HEK293 (cell line): ENCODE data around the gene ZNF766.

Experiments used
- CTCF ChIA-PET: fragments of 350-600 bp; formaldehyde crosslinking; extraction: SDS; loops from one replicate; lab custom pipeline; 2021; ENCODE audit warnings: antibody characterized with exemption; lab: Yijun Ruan, JAX
- POLR2A ChIA-PET: fragments of 300-600 bp; formaldehyde crosslinking; extraction: SDS; loops from one replicate; lab custom pipeline; 2020; ENCODE audit warnings: antibody characterized with exemption, inconsistent platforms; lab: Yijun Ruan, JAX
- H3K27ac ChIP-seq: fragments of 200-500 bp; sonication (Bioruptor generic); 2 replicates; pipeline ENCODE4 v1.5.1; 2014; ENCODE audit warnings: low read depth, low read length, control low read depth, inconsistent platforms; ENCODE audit errors: extremely low read depth
- H3K36me3 ChIP-seq, 2 experiments: fragments of 200-500 bp in 1 of 2; sonication (Bioruptor generic) in 1 of 2; 1 replicate in 1 of 2; 2 replicates in 1 of 2; pipeline ENCODE4 v1.5.1; 2014 to 2017; ENCODE audit warnings: inconsistent platforms in 2 of 2, low read length in 2 of 2; ENCODE audit not compliant: control insufficient read depth in 2 of 2, insufficient read depth in 1 of 2
- H3K4me1 ChIP-seq: fragments of 200-500 bp; sonication (Bioruptor generic); 2 replicates; pipeline ENCODE4 v1.5.1; 2014; ENCODE audit warnings: mild to moderate bottlenecking, low read length, inconsistent platforms; ENCODE audit not compliant: control insufficient read depth, insufficient read depth
- H3K4me3 ChIP-seq: 2 replicates; pipeline ENCODE4 v1.5.1; 2011; ENCODE audit warnings: low read depth, mild to moderate bottlenecking, control low read depth, low read length, moderate library complexity
- H3K9me3 ChIP-seq: fragments of 200-500 bp; sonication (Bioruptor generic); 2 replicates; pipeline ENCODE4 v1.5.1; 2014; ENCODE audit warnings: low read depth, low read length, inconsistent platforms; ENCODE audit not compliant: control insufficient read depth, insufficient read depth
- CTCF ChIP-seq: fragments of 450-650 bp; formaldehyde crosslinking; IDR thresholded peaks from 2 replicates; pipeline ENCODE4 v1.5.1; 2016; ENCODE audit warnings: missing biosample characterization, missing genetic modification characterization
- KLF10 ChIP-seq: fragments of 450-650 bp; IDR thresholded peaks from 2 replicates; pipeline ENCODE4 v1.5.1; 2018; ENCODE audit warnings: missing biosample characterization, mild to moderate bottlenecking, missing genetic modification characterization
- KLF8 ChIP-seq: fragments of 450-650 bp; formaldehyde crosslinking; IDR thresholded peaks from 2 replicates; pipeline ENCODE4 v1.5.1; 2016; ENCODE audit warnings: missing biosample characterization, missing genetic modification characterization
- MYNN ChIP-seq: fragments of 450-650 bp; formaldehyde crosslinking; IDR thresholded peaks from 2 replicates; pipeline ENCODE4 v1.5.1; 2016; ENCODE audit warnings: missing biosample characterization, missing genetic modification characterization, borderline replicate concordance
- SP2 ChIP-seq: fragments of 450-650 bp; formaldehyde crosslinking; IDR thresholded peaks from 2 replicates; pipeline ENCODE4 v1.5.1; 2016; ENCODE audit warnings: missing biosample characterization, missing genetic modification characterization
- ZBTB11 ChIP-seq: fragments of 450-650 bp; formaldehyde crosslinking; conservative IDR thresholded peaks from 2 replicates; pipeline ENCODE4 v1.5.1; 2016; ENCODE audit warnings: low read depth, missing biosample characterization, missing genetic modification characterization
- ZBTB26 ChIP-seq: fragments of 450-650 bp; formaldehyde crosslinking; optimal IDR thresholded peaks from 2 replicates; pipeline ENCODE3; 2016; ENCODE audit warnings: missing biosample characterization, mild to moderate bottlenecking, missing genetic modification characterization
- ZNF121 ChIP-seq: fragments of 450-650 bp; formaldehyde crosslinking; IDR thresholded peaks from 2 replicates; pipeline ENCODE4 v1.5.1; 2016; ENCODE audit warnings: missing biosample characterization, missing genetic modification characterization
- ZNF19 ChIP-seq: fragments of 450-650 bp; formaldehyde crosslinking; IDR thresholded peaks from 2 replicates; pipeline ENCODE4; 2016; ENCODE audit warnings: missing biosample characterization, missing genetic modification characterization, low read depth
- ZNF26 ChIP-seq: fragments of 450-650 bp; formaldehyde crosslinking; IDR thresholded peaks from 2 replicates; pipeline ENCODE4 v1.5.1; 2016; ENCODE audit warnings: missing biosample characterization, missing genetic modification characterization
- ZNF335 ChIP-seq: fragments of 450-650 bp; formaldehyde crosslinking; conservative IDR thresholded peaks from 2 replicates; pipeline ENCODE4 v1.5.1; 2016; ENCODE audit warnings: missing biosample characterization, missing genetic modification characterization
- ZNF404 ChIP-seq: fragments of 450-650 bp; formaldehyde crosslinking; IDR thresholded peaks from 2 replicates; pipeline ENCODE4 v1.5.1; 2017; ENCODE audit warnings: missing biosample characterization, missing genetic modification characterization
- ZNF501 ChIP-seq: fragments of 450-650 bp; formaldehyde crosslinking; IDR thresholded peaks from 2 replicates; pipeline ENCODE4 v1.5.1; 2016; ENCODE audit warnings: missing biosample characterization, missing genetic modification characterization
- ZNF518A ChIP-seq: fragments of 450-650 bp; formaldehyde crosslinking; conservative IDR thresholded peaks from 2 replicates; pipeline ENCODE4 v1.5.1; 2016; ENCODE audit warnings: low read depth, missing biosample characterization, missing genetic modification characterization
- ZNF544 ChIP-seq: fragments of 450-650 bp; formaldehyde crosslinking; IDR thresholded peaks from 2 replicates; pipeline ENCODE4 v1.5.0; 2017; ENCODE audit warnings: missing biosample characterization, missing genetic modification characterization
- ZNF600 ChIP-seq: fragments of 450-650 bp; formaldehyde crosslinking; IDR thresholded peaks from 2 replicates; pipeline ENCODE4 v1.5.1; 2016; ENCODE audit warnings: missing biosample characterization, missing genetic modification characterization
- ZNF837 ChIP-seq: fragments of 450-650 bp; formaldehyde crosslinking; IDR thresholded peaks from 2 replicates; pipeline ENCODE4 v1.5.1; 2016; ENCODE audit warnings: missing biosample characterization, missing genetic modification characterization
- ZXDB ChIP-seq: fragments of 450-650 bp; formaldehyde crosslinking; IDR thresholded peaks from 2 replicates; pipeline ENCODE4 v1.5.1; 2016; ENCODE audit warnings: missing biosample characterization, missing genetic modification characterization

Gene ZNF766

GRCh38 chr19:52296773-52297600, 27.6 kb downstream of the ZNF766 start, which contains the start of gene ZNF480:
TSS of gene ZNF480 (plus strand) at chr19:52297169. CDS start at chr19:52300413, 3,244 bp downstream.
- H3K4me1 ChIP-seq = 0 out of 2 replicates have a peak, but pooled peaks cover 3% of the 10 kb centered on the region
- peak within 1 kb of the TSS; percentile 64; the same call in 1 of the 2 replicates for H3K27ac ChIP-seq
- ChIA-PET POLR2A (interaction anchor here (0.6 to 1.0 kb wide), 3 partner anchors 73 to 233 kb away, joined by 3 to 4 read pairs (median 3); partner anchors contain the start of gene ZNF880), CTCF (interaction anchor here (0.7 kb wide), 1 partner anchor 61 kb away, joined by 3 read pairs; no protein-coding TSS in a partner anchor)
- TF ChIP-seq ZXDB (tag by site-specific recombination) = peak; percentile 31
- TF ChIP-seq ZBTB26 (tag by site-specific recombination) = peak; percentile 40
- TF ChIP-seq ZNF121 = no peak
- no peak for TF ChIP-seq MYNN
- TF ChIP-seq ZNF19 (tag by site-specific recombination) = 0 out of 2 replicates have a peak, but pooled peaks have one; percentile 23
- 0 out of 2 replicates have a peak, but pooled peaks have one; percentile 47 for TF ChIP-seq ZNF501 (tag by site-specific recombination)
- TF ChIP-seq CTCF = peak; percentile 32; the same call in 1 of the 2 replicates
- TF ChIP-seq ZBTB11 = peak; percentile 49
- no peak for TF ChIP-seq ZNF26 (tag by site-specific recombination)
- peak; percentile 67 for TF ChIP-seq ZNF518A (tag by site-specific recombination)
- TF ChIP-seq KLF10 = peak; percentile 56; the same call in 1 of the 2 replicates
- TF ChIP-seq ZNF600 = peak; percentile 63; the same call in 1 of the 2 replicates
- TF ChIP-seq ZNF837 = no peak
- TF ChIP-seq ZNF544 (tag by site-specific recombination) = no peak
- TF ChIP-seq SP2 = peak; percentile 47
- 0 out of 2 replicates have a peak, but pooled peaks have one; percentile 31 for TF ChIP-seq KLF8
- TF ChIP-seq ZNF404 (tag by site-specific recombination) = no peak
- TF ChIP-seq ZNF335 = peak; percentile 92
- peaks cover 20 to 33% of the 10 kb centered on the region in 2 experiments for H3K36me3 ChIP-seq
- no peaks in the 10 kb centered on the region; the same call in 1 of the 2 replicates for H3K9me3 ChIP-seq
- H3K4me3 ChIP-seq = peak within 1 kb of the TSS; percentile 100
